COLO829 (cell line): ENCODE measurements around the gene ALG11.
"Not testable (repeated sequence)": the region's sequence is repeated elsewhere in the genome, so short reads cannot be mapped to it uniquely, and the experiment has no call there.

Experiments
- DNase-seq: peaks from one replicate; pipeline ENCODE4 v3.0.0; 2012; ENCODE audit warnings: low spot score

The ALG11 gene

DNA sequence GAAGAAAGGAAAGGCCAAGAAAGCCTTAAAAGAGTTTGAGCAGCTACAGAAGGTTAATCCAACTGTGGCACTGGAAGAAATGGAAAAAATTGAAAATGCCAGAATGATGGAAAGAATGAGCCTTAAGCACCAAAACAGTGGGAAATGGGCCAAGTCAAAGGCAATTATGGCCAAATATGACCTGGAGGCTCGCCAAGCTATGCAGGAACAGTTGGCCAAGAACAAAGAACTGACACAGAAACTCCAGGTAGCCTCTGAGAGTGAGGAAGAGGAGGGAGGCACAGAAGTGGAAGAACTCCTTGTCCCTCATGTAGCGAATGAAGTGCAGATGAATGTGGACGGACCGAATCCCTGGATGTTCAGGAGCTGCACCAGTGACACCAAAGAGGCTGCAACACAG, 17.4 kb downstream of the ALG11 start:
- DNase-seq, result no peak

GRCh38 chr13:52030401-52030800, 18.2 kb downstream of the ALG11 start:
- not testable (repeated sequence) for DNase-seq

- DNase-seq, result no peak
Observed at GRCh38 chr13:52033039-52033438, 20.8 kb downstream of the ALG11 start.

GRCh38 chr13:52034616-52035226, 22.5 kb downstream of the ALG11 start:
- DNase-seq, result no peak

GRCh38 chr13:52036037-52036436, 23.8 kb downstream of the ALG11 start:
- no peak for DNase-seq

- no peak for DNase-seq
Observed at GRCh38 chr13:52043675-52044074, 31.5 kb downstream of the ALG11 start.

DNA sequence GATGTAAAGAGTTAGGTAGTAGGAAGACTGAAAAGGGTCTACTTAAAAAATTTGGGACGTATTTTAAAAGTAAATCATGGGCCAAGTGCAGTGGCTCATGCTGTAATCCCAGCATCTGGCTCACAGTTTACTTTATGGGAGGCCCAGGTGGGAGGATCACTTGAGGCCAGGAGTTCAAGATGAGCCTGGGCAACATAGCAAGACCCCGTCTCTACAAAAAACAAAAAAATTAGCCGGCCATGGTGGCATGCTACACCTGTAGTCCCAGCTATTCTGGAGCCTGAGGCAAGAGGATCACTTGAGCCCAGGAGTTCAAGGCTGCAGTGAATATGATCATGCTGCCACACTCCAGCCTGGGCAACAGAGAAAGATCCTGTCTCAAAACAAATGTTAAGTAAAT, 35.3 kb downstream of the ALG11 start:
- no peak for DNase-seq

DNA sequence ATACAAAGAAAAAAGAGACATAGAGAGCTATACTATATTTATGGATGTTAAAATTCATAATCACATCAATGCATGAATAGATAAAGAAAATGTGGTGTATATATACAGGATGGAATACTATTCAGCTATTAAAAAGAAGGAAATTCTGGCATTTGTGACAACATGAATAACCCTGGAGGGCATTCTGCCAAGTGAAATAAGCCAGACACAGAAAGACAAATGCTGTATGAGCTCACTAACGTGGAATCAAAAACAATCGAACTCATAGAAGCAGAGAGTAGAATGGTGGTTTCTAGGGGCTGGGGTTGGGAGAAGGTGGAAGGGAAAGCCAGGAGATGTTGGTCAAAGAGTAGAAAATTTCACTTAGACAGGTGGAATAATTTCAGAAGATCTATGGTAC, 36.3 kb downstream of the ALG11 start:
- no peak for DNase-seq

- DNase-seq, result no peak
Observed at GRCh38 chr13:52051400-52051799, 39.2 kb downstream of the ALG11 start.

DNA sequence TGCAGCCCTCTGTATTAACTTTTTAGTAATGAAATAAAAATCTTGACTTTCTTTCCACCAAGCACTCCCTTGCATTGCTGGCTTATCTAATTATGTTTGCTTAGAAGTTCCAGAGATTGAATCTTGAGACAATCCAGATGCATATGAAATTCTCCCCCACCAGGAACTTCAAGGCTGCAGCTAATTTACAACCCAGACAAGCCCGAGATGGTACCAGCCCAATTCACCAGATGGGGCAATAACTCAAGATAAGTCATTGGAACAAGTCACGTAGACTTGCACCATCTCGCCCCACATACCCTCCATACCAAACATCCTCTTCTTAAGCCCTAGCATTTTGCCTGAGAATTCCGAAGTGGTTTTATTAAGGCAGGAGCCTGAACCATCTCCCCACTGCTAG, 41.3 kb downstream of the ALG11 start:
- no peak for DNase-seq

GRCh38 chr13:52061064-52061463, 48.9 kb downstream of the ALG11 start:
- not testable (repeated sequence) for DNase-seq

DNA sequence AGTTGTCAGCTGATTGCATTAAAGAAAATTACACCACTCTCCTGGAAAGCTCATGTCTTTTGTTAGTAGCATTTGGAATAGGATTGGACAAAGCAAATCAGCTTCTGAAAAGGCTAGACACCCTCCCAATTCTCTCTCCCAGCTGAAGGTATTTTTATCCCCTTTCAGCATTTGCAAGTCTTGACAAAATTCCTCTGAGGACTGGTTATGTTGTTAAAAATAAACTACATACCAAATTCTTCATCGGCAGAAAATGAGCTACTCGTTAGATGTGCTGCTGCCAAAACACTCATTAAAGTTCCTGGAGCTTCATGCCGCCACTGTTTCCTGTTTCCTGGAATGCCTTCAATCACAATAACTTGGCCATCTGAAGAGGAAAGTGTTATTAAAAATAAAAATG, 49.4 kb downstream of the ALG11 start:
- no peak for DNase-seq

GRCh38 chr13:52067237-52067636, 55.0 kb downstream of the ALG11 start:
- no peak for DNase-seq

DNA sequence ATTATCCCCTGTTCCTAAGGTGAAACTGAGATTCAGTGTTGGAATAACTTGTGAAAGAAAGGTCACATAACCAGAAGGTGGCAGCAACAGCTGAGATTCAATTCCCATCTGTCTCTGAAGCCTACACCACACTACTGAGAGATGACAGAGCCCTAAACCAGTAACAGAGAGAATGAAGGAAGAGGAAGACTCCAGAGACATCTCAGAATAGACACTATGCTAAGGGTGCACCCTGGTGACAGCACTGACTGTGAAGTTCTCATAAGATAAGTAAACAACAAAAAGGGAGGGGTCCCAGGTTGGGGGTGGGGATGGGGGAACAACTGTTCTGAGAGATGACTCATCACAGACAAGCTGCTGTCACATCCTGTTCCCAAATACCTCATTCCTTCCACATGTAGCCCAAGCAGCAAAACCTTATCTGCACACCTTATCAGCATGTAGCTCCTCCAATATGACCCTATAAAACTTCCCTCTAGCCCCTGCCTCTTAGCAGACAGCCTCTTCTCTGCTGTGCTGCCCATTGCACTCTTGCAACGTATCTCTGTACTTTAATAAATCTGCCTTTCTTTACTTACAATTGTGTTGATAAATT, 58.8 kb downstream of the ALG11 start:
- DNase-seq, result no peak
